ENCODE results near the gene CTCFL.

Gene CTCFL

DNA sequence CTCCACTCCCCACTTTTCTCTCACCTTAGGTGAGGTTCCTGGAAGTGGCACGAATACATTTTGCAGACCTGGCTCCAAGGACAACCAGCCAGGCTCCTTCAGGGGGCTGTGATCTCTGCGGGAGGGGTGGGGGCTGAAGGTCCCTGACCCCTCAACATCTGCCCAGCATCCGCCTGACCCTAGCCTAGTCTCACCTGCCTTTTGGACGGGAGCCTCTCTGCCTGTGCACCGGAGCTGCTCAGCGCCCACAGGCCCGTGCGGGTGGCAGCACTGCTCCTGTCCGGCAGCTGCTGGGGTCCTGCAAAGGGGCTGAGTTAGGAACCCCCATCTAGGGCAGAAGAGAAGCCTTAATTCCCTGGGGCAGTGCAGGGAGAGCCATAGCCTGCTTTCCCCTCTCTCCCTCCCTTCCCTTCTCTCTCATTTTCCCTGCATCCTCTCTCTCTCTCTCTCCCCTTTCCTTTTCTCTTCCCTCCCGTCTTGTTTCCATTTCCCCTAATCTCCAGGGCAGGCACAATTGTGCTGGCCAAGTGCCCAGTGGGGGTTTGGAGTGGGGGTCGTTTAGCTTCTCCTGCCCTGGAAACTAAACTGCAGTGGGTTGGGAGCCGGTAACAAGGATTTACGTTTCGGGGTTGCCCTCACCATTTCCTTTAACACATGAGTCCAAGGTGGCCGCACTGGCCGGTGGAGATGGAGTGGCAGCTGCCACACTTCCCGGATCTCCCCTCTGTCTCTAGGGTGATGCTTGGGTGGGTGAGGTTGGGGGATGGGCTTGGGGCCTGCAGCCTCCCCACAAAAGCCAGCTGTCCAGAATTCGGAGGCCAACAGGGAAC is 54.1 kb downstream of the CTCFL start:
- DNase-seq (ENCODE audit: low spot score): no peak
- TF ChIP-seq, protein P1, sequence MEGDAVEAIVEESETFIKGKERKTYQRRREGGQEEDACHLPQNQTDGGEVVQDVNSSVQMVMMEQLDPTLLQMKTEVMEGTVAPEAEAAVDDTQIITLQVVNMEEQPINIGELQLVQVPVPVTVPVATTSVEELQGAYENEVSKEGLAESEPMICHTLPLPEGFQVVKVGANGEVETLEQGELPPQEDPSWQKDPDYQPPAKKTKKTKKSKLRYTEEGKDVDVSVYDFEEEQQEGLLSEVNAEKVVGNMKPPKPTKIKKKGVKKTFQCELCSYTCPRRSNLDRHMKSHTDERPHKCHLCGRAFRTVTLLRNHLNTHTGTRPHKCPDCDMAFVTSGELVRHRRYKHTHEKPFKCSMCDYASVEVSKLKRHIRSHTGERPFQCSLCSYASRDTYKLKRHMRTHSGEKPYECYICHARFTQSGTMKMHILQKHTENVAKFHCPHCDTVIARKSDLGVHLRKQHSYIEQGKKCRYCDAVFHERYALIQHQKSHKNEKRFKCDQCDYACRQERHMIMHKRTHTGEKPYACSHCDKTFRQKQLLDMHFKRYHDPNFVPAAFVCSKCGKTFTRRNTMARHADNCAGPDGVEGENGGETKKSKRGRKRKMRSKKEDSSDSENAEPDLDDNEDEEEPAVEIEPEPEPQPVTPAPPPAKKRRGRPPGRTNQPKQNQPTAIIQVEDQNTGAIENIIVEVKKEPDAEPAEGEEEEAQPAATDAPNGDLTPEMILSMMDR (IDR thresholded peaks at IDR 0.05): no peak
- no peak overlapping the region for H3K27ac ChIP-seq
- no peak overlapping the region for H3K4me3 ChIP-seq

DNA sequence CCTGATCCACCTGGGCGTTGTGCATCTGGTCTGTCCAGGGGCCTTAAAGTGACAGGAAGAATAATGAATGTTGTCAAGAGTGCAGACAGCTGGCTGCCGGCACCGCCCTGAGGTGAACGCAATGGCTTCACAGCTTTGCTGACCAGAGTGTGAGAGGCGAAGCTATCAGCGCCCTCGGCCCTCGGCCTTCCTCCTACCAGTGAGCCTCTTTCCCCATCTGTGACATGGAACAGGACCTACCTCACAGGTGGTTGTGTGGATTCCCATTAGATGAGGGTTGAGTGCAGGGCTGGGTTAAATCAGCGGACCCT is 54.8 kb downstream of the CTCFL start:
- Histone ChIP-seq H3K4me3 (no peak overlapping the region), H3K27ac (no peak overlapping the region)
- TF ChIP-seq, protein P1 (IDR thresholded peaks at IDR 0.05): no peak
- no peak for DNase-seq (ENCODE audit: low spot score)

DNA sequence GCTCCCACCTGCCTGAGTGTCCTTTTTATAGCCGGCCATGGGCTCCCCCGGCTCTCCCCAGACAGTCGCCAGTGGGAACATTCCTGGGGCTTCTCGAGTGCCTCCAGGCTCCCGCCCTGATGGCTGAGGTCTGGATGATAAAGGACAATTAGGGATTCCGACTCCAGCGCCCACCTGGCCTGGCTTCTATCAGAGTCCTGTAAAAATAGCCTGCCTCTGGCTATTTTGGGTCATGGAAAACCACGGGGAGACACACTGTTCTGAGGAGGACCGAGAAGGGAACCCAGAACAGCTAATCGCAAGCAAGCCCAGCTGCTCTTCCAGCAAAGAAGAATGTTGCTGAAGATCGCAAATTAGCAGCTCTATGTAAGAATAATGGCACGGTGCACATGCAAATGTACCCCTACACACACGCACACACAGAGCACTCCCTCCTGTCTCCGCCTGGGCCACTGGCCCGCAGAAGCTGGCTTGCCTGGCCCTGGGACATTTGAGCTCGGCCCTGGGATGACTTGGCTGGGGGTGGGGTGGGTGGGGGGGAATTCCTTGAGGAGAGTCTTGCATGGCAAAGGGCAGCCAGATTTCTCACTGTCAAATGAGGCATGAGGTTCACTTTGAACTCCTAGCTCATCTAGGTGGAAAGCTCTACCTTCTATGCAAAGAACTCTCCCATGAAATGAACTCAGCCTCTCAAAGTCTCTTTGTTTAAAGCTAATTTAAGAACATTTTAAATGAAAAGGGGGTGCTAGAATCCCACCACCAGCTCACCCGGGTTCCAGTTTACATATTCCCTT is 55.3 kb downstream of the CTCFL start:
- TF ChIP-seq, protein P1 (IDR thresholded peaks at IDR 0.05): no peak
- H3K4me3 ChIP-seq: no peak overlapping the region
- H3K27ac ChIP-seq: no peak overlapping the region
- no peak for DNase-seq (ENCODE audit: low spot score)

DNA sequence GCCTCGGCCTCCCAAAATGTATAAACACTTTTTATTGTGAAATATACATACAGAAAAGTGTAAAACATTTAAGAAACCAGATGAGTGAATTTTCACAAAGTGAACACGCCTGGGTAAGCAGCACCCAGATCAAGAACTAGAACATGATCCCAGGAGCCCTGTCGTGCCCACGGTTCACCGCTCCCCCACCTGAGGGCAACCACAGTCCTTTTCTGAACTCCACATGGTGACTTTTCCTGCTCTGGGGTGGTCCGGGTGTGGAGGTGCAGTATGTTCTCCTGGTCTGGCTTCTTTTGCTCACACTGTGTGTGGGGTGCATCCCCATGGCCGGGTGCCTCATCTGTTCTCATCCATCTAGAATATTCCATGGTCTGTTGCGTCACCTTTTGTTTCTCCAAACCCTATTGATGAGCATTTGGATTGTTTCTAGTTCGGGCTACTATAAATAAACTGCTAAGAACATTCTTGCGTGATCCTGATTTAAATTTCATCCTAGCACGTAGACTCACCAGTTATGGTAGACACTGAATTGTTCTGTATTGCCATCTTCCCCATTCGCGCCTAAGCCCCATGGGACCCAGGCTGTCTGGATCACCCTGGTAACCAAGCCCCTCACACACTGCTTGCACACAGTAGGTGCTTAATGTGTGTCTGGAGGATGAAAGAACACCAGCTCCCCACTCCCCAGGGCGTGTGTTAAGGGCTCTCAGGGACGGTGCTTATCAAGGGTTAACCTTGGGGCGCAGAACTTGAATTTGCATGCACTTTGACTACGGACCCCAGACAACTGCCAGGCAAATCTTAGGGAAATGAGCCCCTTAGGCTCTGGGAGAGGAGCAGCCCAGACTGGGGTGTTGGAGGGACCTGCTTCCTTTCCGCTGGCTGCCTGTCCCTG is 56.2 kb downstream of the CTCFL start:
- no peak for DNase-seq (ENCODE audit: low spot score)
- H3K4me3 ChIP-seq: no peak overlapping the region
- no peak overlapping the region for H3K27ac ChIP-seq
- TF ChIP-seq, protein P1 (IDR thresholded peaks at IDR 0.05): no peak

DNA sequence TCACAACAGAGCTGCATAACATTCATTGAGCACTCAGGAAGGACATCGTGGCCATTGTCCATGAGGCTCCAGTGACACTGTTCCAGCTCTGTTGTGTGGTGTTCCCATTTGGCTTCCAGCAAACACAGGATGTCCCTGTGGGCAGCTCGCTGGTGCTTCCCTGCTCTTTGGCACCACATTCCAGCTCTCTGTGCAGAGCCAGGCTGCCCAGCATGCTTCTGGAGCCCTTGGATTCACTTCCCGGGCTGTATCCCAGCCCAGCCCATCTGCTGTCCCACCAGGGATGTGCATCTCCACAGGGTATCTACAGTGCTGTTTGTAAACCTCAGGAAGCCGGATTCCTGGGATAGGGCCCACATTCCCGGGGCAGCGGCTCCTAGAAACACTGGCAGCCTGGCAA is 57.2 kb downstream of the CTCFL start:
- H3K27ac ChIP-seq: no peak overlapping the region
- H3K4me3 ChIP-seq: no peak overlapping the region
- no peak for DNase-seq (ENCODE audit: low spot score)
- TF ChIP-seq, protein P1 (IDR thresholded peaks at IDR 0.05): no peak

DNA sequence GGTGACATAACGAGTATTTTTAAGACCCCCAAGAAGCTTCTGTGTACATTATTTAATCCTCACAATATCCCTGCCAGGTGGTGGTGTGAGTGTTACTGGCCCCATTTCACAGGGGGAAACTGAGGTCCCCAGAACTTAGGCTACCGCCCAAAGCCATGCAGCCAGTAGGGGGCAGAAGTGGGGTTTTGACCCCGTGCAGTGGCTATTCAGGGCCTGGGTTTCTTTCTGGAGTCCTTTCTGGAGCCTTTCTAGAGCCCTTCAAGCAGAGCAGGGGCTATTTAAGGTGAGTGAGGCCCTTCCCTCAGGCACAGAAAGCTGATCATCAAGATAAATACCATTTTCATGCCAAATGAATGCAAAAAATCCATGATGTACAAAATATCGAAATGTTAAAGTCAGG is 59.0 kb downstream of the CTCFL start:
- TF ChIP-seq, protein P1 (IDR thresholded peaks at IDR 0.05): no peak

More for the DNA sequence above, 59.0 kb downstream of the CTCFL start:
- no peak overlapping the region for H3K4me3 ChIP-seq
- no peak overlapping the region for H3K27ac ChIP-seq
- no peak for DNase-seq (ENCODE audit: low spot score)
